ENCODE results near the gene PPIP5K2. TPM values are rescaled to one million over a fixed set of nuclear protein-coding genes. Genes with fewer than 3 reads are reported as not detected.

Gene PPIP5K2
- total RNA-seq, 1 donor from 2014 or later = 76.1 TPM

DNA sequence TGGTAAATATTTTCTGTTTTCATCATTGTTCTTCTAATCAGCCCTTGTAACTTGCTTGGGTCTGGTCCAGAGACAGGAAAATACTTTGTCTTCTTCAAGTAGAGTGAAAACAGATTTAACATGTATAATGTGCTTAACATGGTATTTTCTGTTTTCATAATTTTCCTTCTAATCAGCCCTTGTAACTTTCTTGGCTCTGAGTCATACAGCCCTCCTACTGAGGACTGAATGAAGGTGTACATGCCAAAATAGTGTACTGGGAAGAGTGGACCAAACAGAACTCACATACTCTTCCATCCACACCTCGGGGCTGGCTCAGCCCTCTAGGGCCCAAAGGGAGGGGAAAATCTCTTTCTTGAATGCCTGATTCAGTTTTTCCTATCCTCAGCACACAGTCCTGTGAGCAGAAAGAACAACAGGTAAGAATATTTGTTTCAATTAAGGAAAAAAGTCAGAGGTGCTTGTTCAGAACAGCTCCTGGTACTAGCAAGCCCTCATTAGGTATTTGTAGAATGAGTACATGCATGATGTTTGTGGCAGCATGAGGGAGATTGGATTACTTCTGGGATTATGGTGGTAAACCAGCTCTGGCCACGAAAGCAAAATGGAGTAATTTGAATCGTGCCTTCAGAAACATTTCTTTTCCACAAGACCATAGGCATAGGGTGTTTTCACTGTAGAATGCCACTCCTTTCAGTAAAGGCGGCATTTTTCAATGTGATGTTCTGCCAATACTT, 114.3 kb downstream of the PPIP5K2 start:
- ATAC-seq (ENCODE audit: low read depth) (no peak), DNase-seq (no peak)
- TF ChIP-seq CTCF (IDR thresholded peaks at IDR 0.05) = no peak
- intact Hi-C loops (cut with micrococcal nuclease) = no loop called here
- Mint-ChIP-seq H3K9me3 (peaks cover 5% of the 10 kb centered on the region), H3K4me1 (no peaks in the 10 kb centered on the region), H3K27me3 (peaks cover 9% of the 10 kb centered on the region), H3K36me3 (ENCODE audit: low read depth) (peaks cover 2% of the 10 kb centered on the region), H3K27ac (no peak overlapping the region), H3K4me3 (no peak overlapping the region)
- ChIA-PET CTCF (interaction anchor here (1.6 kb wide), 1 partner anchor 241 kb away, joined by 5 read pairs; no protein-coding TSS in a partner anchor), POLR2A (no interaction called here)

DNA sequence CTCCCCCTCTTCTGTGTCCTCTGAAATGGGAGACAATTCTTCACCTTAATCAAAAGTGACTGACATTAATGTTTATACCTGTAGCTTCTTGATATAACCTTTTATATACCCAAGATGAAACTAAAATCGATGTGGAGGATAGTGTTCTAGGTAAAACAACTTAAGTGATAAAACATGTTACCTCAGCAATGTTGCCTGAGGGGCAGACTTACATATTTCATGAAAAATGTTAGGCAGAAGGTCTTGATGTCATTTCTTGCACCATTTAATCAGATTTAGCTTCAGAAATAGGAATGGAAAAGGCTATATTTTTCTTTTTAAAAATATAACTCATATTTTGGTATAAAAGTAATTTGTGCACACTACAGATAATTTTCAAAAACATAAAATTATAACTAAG, 115.8 kb downstream of the PPIP5K2 start:
- no peak for DNase-seq
- peaks cover 9% of the 10 kb centered on the region for H3K27me3 Mint-ChIP-seq
- no peak for TF ChIP-seq CTCF (IDR thresholded peaks at IDR 0.05)
- H3K27ac Mint-ChIP-seq = no peak overlapping the region
- peaks cover 2% of the 10 kb centered on the region for H3K36me3 Mint-ChIP-seq (ENCODE audit: low read depth)
- no peak for ATAC-seq (ENCODE audit: low read depth)
- H3K4me1 Mint-ChIP-seq = no peaks in the 10 kb centered on the region
- POLR2A ChIA-PET = no interaction called here
- intact Hi-C loops (cut with micrococcal nuclease) = no loop called here
- CTCF ChIA-PET = no interaction called here
- peaks cover 10% of the 10 kb centered on the region for H3K9me3 Mint-ChIP-seq
- no peak overlapping the region for H3K4me3 Mint-ChIP-seq

GRCh38 chr5:103237778-103238177, 117.7 kb downstream of the PPIP5K2 start:
- H3K27ac Mint-ChIP-seq = no peak overlapping the region
- H3K9me3 Mint-ChIP-seq = peaks cover 14% of the 10 kb centered on the region
- no peak for TF ChIP-seq CTCF (IDR thresholded peaks at IDR 0.05)
- DNase-seq = no peak
- ATAC-seq (ENCODE audit: low read depth) = no peak
- no peak overlapping the region for H3K4me3 Mint-ChIP-seq
- CTCF ChIA-PET = no interaction called here
- H3K36me3 Mint-ChIP-seq (ENCODE audit: low read depth) = peaks cover 2% of the 10 kb centered on the region
- POLR2A ChIA-PET = no interaction called here
- H3K27me3 Mint-ChIP-seq = peaks cover 15% of the 10 kb centered on the region
- no peaks in the 10 kb centered on the region for H3K4me1 Mint-ChIP-seq
- intact Hi-C loops (cut with micrococcal nuclease) = no loop called here

DNA sequence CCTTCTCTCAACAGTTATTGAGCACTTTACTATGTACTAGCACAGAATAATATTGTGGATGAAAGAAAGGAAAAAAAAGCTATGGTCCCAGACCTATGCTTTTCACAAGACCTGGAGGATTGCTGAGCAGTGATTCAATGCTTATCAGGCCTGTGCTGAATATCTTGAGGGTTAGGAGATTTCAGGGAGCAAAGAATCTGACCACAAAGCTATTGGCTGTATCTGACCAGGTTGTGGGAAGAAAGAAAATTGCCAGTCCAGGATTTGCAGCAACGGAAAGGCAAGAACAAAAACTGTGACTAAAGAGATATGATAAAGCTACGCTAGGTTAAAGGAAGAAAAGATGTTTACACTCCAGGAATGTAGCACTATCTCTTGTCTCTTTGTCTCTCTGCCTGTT, 123.6 kb downstream of the PPIP5K2 start:
- Mint-ChIP-seq H3K4me1 (peaks cover 5% of the 10 kb centered on the region), H3K27ac (no peak overlapping the region), H3K9me3 (peaks cover 14% of the 10 kb centered on the region), H3K4me3 (no peak overlapping the region), H3K36me3 (ENCODE audit: low read depth) (peaks cover 2% of the 10 kb centered on the region), H3K27me3 (peaks cover 6% of the 10 kb centered on the region)
- DNase-seq (no peak), ATAC-seq (ENCODE audit: low read depth) (no peak)
- TF ChIP-seq CTCF (IDR thresholded peaks at IDR 0.05) = no peak
- ChIA-PET POLR2A (no interaction called here), CTCF (no interaction called here)
- intact Hi-C loops (cut with micrococcal nuclease) = no loop called here

- intact Hi-C loops (cut with micrococcal nuclease) = no loop called here
- ChIA-PET POLR2A (interaction anchor here (0.6 kb wide), 1 partner anchor 14 kb away, joined by 5 read pairs; the partner anchor contains the start of gene MACIR), CTCF (no interaction called here)
- DNase-seq (no peak), ATAC-seq (ENCODE audit: low read depth) (no peak)
- Mint-ChIP-seq H3K36me3 (ENCODE audit: low read depth) (no peaks in the 10 kb centered on the region), H3K9me3 (peaks cover 10% of the 10 kb centered on the region), H3K4me1 (peaks cover 5% of the 10 kb centered on the region), H3K4me3 (no peak overlapping the region), H3K27me3 (peaks cover 6% of the 10 kb centered on the region), H3K27ac (no peak overlapping the region)
- TF ChIP-seq CTCF (IDR thresholded peaks at IDR 0.05) = no peak
Measured at GRCh38 chr5:103244398-103244797, 124.3 kb downstream of the PPIP5K2 start.
